Keratinocyte (primary cell): ENCODE results near the gene SPDYE2. TPM values are rescaled to one million over a fixed set of nuclear protein-coding genes. Genes with fewer than 3 reads are reported as not detected.
"Not testable (repeated sequence)": the region's sequence is repeated elsewhere in the genome, so short reads cannot be mapped to it uniquely, and the experiment has no call there.

Source experiments
- DNase-seq: peaks from one replicate; pipeline ENCODE4 v3.0.0-alpha.2; 2011; ENCODE audit warnings: low read depth, missing footprints, low spot score
- FAIRE-seq: peaks from 2 replicates; lab custom pipeline; 2011; peaks lifted over from hg19 to GRCh38; lab: Jason Lieb, UNC
- H2AFZ ChIP-seq: 2 replicates; pipeline ENCODE4 v1.6.0; 2012; ENCODE audit warnings: low read length, control low read depth, inconsistent platforms; ENCODE audit not compliant: control insufficient read depth
- H3K27ac ChIP-seq: 2 replicates; pipeline ENCODE4 v1.5.1; 2011; ENCODE audit warnings: low read length; ENCODE audit not compliant: control insufficient read depth, insufficient read depth
- H3K27me3 ChIP-seq: 3 replicates; pipeline ENCODE4 v1.6.0; 2011; ENCODE audit warnings: low read length; ENCODE audit not compliant: control insufficient read depth, insufficient read depth; ENCODE audit errors: extremely low read depth
- H3K36me3 ChIP-seq, 2 experiments: 2 replicates in 1 of 2; 3 replicates in 1 of 2; pipeline ENCODE4 v1.5.1; 2011; ENCODE audit warnings: low read length in 2 of 2, mild to moderate bottlenecking in 1 of 2; ENCODE audit not compliant: control insufficient read depth in 2 of 2, insufficient read depth in 2 of 2; ENCODE audit errors: extremely low read depth in 1 of 2
- H3K4me1 ChIP-seq: 3 replicates; pipeline ENCODE4 v1.5.1; 2011; ENCODE audit warnings: low read length; ENCODE audit not compliant: control insufficient read depth, insufficient read depth; ENCODE audit errors: extremely low read depth
- H3K4me2 ChIP-seq: 3 replicates; pipeline ENCODE4 v1.6.0; 2011; ENCODE audit warnings: low read depth, low read length; ENCODE audit not compliant: control insufficient read depth, insufficient read depth; ENCODE audit errors: extremely low read depth
- H3K4me3 ChIP-seq, 3 experiments: fragments of 200-600 bp in 1 of 3; sonication (generic) in 1 of 3; 2 replicates in 2 of 3; 3 replicates in 1 of 3; pipeline ENCODE4 v1.5.1; 2011 to 2016; ENCODE audit warnings: low read length in 3 of 3, mild to moderate bottlenecking in 3 of 3, control low read depth in 2 of 3, inconsistent platforms in 1 of 3, low read depth in 1 of 3, mixed read lengths in 1 of 3, mixed run types in 1 of 3, moderate library complexity in 1 of 3; ENCODE audit not compliant: control insufficient read depth in 2 of 3, insufficient read depth in 2 of 3; ENCODE audit errors: extremely low read depth in 1 of 3
- H3K79me2 ChIP-seq: 2 replicates; pipeline ENCODE4 v1.6.0; 2012; ENCODE audit warnings: low read length; ENCODE audit not compliant: control insufficient read depth, insufficient read depth
- H3K9ac ChIP-seq: 3 replicates; pipeline ENCODE4 v1.6.0; 2011; ENCODE audit warnings: low read length; ENCODE audit not compliant: control insufficient read depth, insufficient read depth; ENCODE audit errors: extremely low read depth
- H3K9me1 ChIP-seq: 3 replicates; pipeline ENCODE4 v1.6.0; 2011; ENCODE audit warnings: low read length; ENCODE audit not compliant: control insufficient read depth, insufficient read depth; ENCODE audit errors: extremely low read depth
- H3K9me3 ChIP-seq: 2 replicates; pipeline ENCODE4 v1.5.1; 2012; ENCODE audit warnings: low read depth, low read length; ENCODE audit not compliant: control insufficient read depth
- H4K20me1 ChIP-seq: 3 replicates; pipeline ENCODE4 v1.6.0; 2011; ENCODE audit warnings: low read length; ENCODE audit not compliant: control insufficient read depth, insufficient read depth; ENCODE audit errors: extremely low read depth
- dilution Hi-C: fragments of 300-500 bp; cut with MboI; formaldehyde crosslinking; loops from one replicate; pipeline ENCODE4 v1.7.0; 2020; ENCODE audit warnings: low sequenced_read_pairs; ENCODE audit not compliant: extremely low pct_ligation_motif_present
- polyA plus RNA-seq, 5 experiments: library from polyadenylated mRNA; depleted of rRNA in 3 of 5; stranded (reverse) in 3 of 5; stranded (forward) in 1 of 5; unstranded in 1 of 5; fragments of >200 nt; gene quantifications; 1 replicate in 1 of 5; 2 replicates in 3 of 5; 3 replicates in 1 of 5; pipeline versions ENCODE4 v1.2.1 to v1.2.3, GENCODE V29; 2011 to 2012; ENCODE audit warnings: missing spikeins in 2 of 5, low read depth in 1 of 5, low replicate concordance in 1 of 5

Gene SPDYE2
- polyA plus RNA-seq, 1 donor (not counting 4 experiments of a cell fraction or from before 2014, with no cell fraction given): not detected

DNA sequence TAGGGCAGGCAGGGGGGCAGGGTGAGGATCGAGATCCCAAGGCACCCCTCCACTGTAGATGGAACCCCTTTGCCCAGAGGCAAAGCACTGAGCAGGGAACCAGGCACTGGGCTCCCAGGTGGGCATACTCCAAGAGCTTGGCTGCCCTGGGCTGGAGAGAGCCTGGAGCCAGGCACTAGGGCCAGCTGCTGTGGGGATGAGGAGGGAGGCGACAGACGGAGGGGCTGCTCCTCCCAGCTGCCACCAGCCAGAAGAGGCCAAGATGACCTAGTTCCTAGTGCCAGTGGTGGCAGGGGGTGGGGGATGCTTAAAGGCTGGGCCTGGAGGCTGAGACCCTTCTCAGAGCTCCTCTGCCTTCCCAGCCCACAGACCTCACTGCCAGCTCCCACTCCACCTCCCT, 35.1 kb upstream of the SPDYE2 start:
- dilution Hi-C loops: not testable (repeated sequence)

DNA sequence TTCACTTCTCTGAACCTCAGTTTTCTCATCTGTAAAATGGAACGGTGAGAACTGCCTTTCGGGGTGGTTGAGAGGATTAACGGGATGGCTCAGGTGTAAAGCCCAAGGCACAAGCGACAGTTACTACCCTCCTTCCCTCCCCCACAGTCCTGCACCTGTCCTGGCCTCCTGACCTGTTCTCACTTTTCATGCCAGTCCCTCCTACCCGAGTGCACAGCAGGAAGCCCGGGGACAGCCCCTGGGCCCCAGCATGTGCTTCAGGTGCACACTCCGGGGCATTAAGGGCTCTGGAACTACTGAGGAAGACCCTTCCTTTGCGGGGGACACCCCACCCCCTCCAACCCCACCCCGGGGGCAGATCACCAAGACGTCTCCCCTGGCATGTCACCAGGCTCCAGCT, 34.1 kb upstream of the SPDYE2 start:
- H3K4me3 ChIP-seq, H3K9ac ChIP-seq, dilution Hi-C loops, H3K4me1 ChIP-seq, H3K27me3 ChIP-seq, H3K4me2 ChIP-seq, FAIRE-seq, H3K36me3 ChIP-seq, H3K27ac ChIP-seq, H3K79me2 ChIP-seq, H2AFZ ChIP-seq, H3K9me1 ChIP-seq, H3K9me3 ChIP-seq, DNase-seq, H4K20me1 ChIP-seq: not testable (repeated sequence)

More for the DNA sequence above, 35.1 kb upstream of the SPDYE2 start:
- not testable (repeated sequence) for DNase-seq, H3K4me3 ChIP-seq, H3K79me2 ChIP-seq, H3K9me1 ChIP-seq, FAIRE-seq, H3K9ac ChIP-seq, H3K4me1 ChIP-seq, H3K27me3 ChIP-seq, H3K27ac ChIP-seq, H3K36me3 ChIP-seq, H3K9me3 ChIP-seq, H3K4me2 ChIP-seq, H4K20me1 ChIP-seq, H2AFZ ChIP-seq

DNA sequence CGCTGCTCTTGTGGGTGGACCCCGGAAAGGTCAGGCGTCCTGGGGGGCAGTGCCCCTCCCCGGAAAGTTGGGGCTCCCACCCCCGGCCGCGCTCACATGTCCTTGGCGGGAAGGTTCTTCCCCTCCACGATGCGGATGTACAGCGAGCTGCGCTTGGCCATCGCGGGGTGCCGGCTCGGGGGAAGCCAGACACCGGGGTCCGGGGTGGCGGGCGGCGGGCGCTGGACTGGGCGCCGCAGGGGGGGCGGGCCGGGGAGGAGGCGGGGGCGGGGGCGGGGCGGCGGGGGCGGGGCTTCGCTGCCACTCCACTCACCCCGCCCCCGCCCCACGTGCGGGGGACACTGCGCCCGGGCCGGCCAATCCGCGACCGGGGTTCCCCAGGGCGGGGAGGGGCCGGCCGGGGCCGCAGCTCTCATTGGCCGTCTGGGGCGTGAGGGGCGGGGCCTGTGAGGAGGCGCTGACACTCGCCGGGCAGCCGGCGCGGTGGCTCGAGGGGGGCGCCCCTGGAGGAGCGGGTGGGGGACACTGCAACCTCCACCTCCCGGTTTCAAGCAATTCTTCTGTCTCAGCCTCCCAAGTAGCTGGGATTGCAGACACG, 33.4 kb upstream of the SPDYE2 start, which contains the start of gene RASA4B:
Gene RASA4B (minus strand): TSS at position 228 of the 598 bp plus-strand sequence. CDS start 67 bp downstream, at position 161.
- H3K27ac ChIP-seq, DNase-seq, H3K27me3 ChIP-seq, H3K9me3 ChIP-seq, dilution Hi-C loops, H3K9ac ChIP-seq, H4K20me1 ChIP-seq, H3K79me2 ChIP-seq, H2AFZ ChIP-seq, H3K4me1 ChIP-seq, H3K9me1 ChIP-seq, FAIRE-seq, H3K4me3 ChIP-seq, H3K36me3 ChIP-seq, H3K4me2 ChIP-seq: not testable (repeated sequence)

DNA sequence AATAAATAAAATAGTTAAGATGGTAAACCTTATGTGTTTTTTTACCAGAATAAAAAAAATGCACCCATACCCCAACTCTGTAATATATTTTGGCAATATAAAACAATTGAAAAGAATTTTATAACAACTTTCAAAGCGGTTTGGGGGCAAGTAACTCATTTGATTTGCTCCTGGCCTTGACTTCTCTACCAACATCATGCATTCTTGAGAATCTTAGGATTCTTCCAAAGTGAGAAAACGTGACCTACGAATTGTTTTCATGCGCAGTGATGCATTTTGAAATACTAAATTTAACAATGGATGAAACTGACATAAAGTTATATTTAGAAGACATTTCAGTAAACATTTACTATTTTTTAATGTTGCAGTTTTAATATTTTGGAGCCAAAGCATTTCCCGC, 30.2 kb upstream of the SPDYE2 start:
- H3K9me3 ChIP-seq, H3K27ac ChIP-seq, H2AFZ ChIP-seq, H4K20me1 ChIP-seq, DNase-seq, dilution Hi-C loops, FAIRE-seq, H3K9me1 ChIP-seq, H3K27me3 ChIP-seq, H3K4me3 ChIP-seq, H3K9ac ChIP-seq, H3K79me2 ChIP-seq, H3K4me1 ChIP-seq, H3K36me3 ChIP-seq, H3K4me2 ChIP-seq: not testable (repeated sequence)

DNA sequence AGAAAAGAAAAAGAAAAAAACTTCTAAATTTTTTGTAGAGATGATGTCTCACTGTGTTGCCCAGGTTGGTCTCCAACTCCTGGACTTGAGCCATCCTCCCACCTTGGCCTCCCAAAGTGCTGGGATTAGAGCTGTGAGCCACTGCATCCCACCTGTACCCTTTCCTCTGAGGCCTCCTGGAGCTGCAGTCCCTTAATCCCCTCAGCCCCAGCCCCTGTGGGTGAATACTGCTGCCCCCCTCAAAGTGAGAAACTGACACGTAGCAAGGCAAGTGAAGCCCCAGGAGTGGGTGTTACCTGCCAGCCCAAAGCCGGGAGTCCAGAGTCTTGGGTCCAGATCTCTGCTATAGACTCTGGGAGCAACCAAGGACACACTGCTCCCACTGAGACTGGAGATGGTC, 26.2 kb upstream of the SPDYE2 start:
- H3K4me2 ChIP-seq, H3K9ac ChIP-seq, H2AFZ ChIP-seq, H3K4me3 ChIP-seq, H3K4me1 ChIP-seq, H4K20me1 ChIP-seq, H3K9me1 ChIP-seq, H3K27ac ChIP-seq, H3K79me2 ChIP-seq, H3K9me3 ChIP-seq, DNase-seq, H3K27me3 ChIP-seq, dilution Hi-C loops, FAIRE-seq, H3K36me3 ChIP-seq: not testable (repeated sequence)
